Neural cell (in vitro differentiated cells): ENCODE measurements around the gene SUGCT. TPM values are rescaled to one million over a fixed set of nuclear protein-coding genes. Genes with fewer than 3 reads are reported as not detected.

Experiments
- H2AFZ ChIP-seq: fragments of 200-600, 300-800 bp; sonication (generic), shearing (Covaris generic); 2 replicates; pipeline ENCODE4 v1.6.0; 2014; ENCODE audit warnings: low read depth, mild to moderate bottlenecking, antibody characterized with exemption, low read length, moderate library complexity
- H3F3A ChIP-seq: fragments of 200-600 bp; shearing (Covaris generic); 2 replicates; pipeline ENCODE4 v1.6.1; 2016; ENCODE audit warnings: mild to moderate bottlenecking, moderate library complexity, mixed read lengths, antibody characterized with exemption, low read length; ENCODE audit not compliant: insufficient read depth, poor library complexity, severe bottlenecking
- H3K27ac ChIP-seq: fragments of 200-600, 300-800 bp; sonication (generic), shearing (Covaris generic); 2 replicates; pipeline ENCODE4 v1.5.1; 2014; ENCODE audit warnings: mild to moderate bottlenecking, low read length, moderate library complexity
- H3K27me3 ChIP-seq: fragments of 300-800, 200-600 bp; sonication (generic), shearing (Covaris generic); 2 replicates; pipeline ENCODE4 v1.6.0; 2014; ENCODE audit warnings: mild to moderate bottlenecking, low read depth, low read length, moderate library complexity; ENCODE audit not compliant: insufficient read depth
- H3K36me3 ChIP-seq: fragments of 300-800, 200-600 bp; sonication (generic), shearing (Covaris generic); 2 replicates; pipeline ENCODE4 v1.5.1; 2014; ENCODE audit warnings: mild to moderate bottlenecking, antibody characterized with exemption, low read length, moderate library complexity; ENCODE audit not compliant: insufficient read depth
- H3K4me2 ChIP-seq: fragments of 300-800, 200-600 bp; sonication (generic), shearing (Covaris generic); 2 replicates; pipeline ENCODE4 v1.6.0; 2014; ENCODE audit warnings: mild to moderate bottlenecking, low read length
- H3K4me3 ChIP-seq: fragments of 300-800, 200-600 bp; sonication (generic), shearing (Covaris generic); 2 replicates; pipeline ENCODE4 v1.5.1; 2014; ENCODE audit warnings: mild to moderate bottlenecking, low read length, moderate library complexity
- H3K79me2 ChIP-seq: fragments of 200-600 bp; shearing (Covaris generic); replicated peaks from 2 replicates; pipeline ENCODE4 v1.6.0; 2014; ENCODE audit warnings: mild to moderate bottlenecking, low read length, moderate library complexity; ENCODE audit not compliant: insufficient read depth
- H3K9ac ChIP-seq: fragments of 300-800, 200-600 bp; sonication (generic), shearing (Covaris generic); 2 replicates; pipeline ENCODE4 v1.6.1; 2016; ENCODE audit warnings: mild to moderate bottlenecking, low read length, mixed read lengths
- H3K9me2 ChIP-seq: fragments of 200-600 bp; shearing (Covaris generic); 2 replicates; pipeline ENCODE4 v1.6.1; 2016; ENCODE audit warnings: mild to moderate bottlenecking, low read length, mixed read lengths; ENCODE audit not compliant: insufficient read depth
- H3K9me3 ChIP-seq: fragments of 200-600, 300-800 bp; sonication (generic), shearing (Covaris generic); 2 replicates; pipeline ENCODE4 v1.6.1; 2016; ENCODE audit warnings: mild to moderate bottlenecking, mixed run types, low read length, moderate library complexity, mixed read lengths
- H4K20me1 ChIP-seq: fragments of 200-600 bp; shearing (Covaris generic); 2 replicates; pipeline ENCODE4 v1.6.1; 2016; ENCODE audit warnings: mild to moderate bottlenecking, mixed run types; ENCODE audit not compliant: insufficient read depth
- EP300 ChIP-seq: fragments of 450-650 bp; conservative IDR thresholded peaks from 2 replicates; pipeline ENCODE4 v1.6.1; 2014; ENCODE audit warnings: antibody characterized with exemption, mild to moderate bottlenecking, moderate library complexity; ENCODE audit not compliant: poor library complexity, severe bottlenecking
- EZH2 ChIP-seq: fragments of 200-600, 300-800 bp; shearing (Covaris generic), sonication (generic); IDR thresholded peaks from 2 replicates; pipeline ENCODE4 v1.6.1; 2014; ENCODE audit warnings: antibody characterized with exemption, low read length, borderline replicate concordance, mild to moderate bottlenecking; ENCODE audit not compliant: insufficient read depth, poor library complexity, severe bottlenecking
- MXI1 ChIP-seq: fragments of 450-650 bp; conservative IDR thresholded peaks from 2 replicates; pipeline ENCODE4 v1.6.1; 2014; ENCODE audit warnings: antibody characterized with exemption, mild to moderate bottlenecking; ENCODE audit not compliant: poor library complexity, severe bottlenecking
- POLR2AphosphoS5 ChIP-seq: IDR thresholded peaks from 2 replicates; pipeline ENCODE4 v1.6.1; 2012
- RAD21 ChIP-seq: fragments of 450-650 bp; conservative IDR thresholded peaks from 2 replicates; pipeline ENCODE4 v1.6.1; 2014; ENCODE audit warnings: antibody characterized with exemption, mild to moderate bottlenecking, moderate library complexity
- SMC3 ChIP-seq: fragments of 450-650 bp; conservative IDR thresholded peaks from 2 replicates; pipeline ENCODE4 v1.6.1; 2014; ENCODE audit warnings: antibody characterized with exemption, mild to moderate bottlenecking, moderate library complexity; ENCODE audit not compliant: poor library complexity
- TAF1 ChIP-seq: IDR thresholded peaks from 2 replicates; pipeline ENCODE4 v1.6.1; 2012; ENCODE audit warnings: low read depth
- polyA plus RNA-seq: library from polyadenylated mRNA; depleted of rRNA; stranded (reverse); fragments of >200 nt; gene quantifications from 2 replicates; pipeline ENCODE4 v1.2.3, GENCODE V29; 2014
- TF ChIP-seq, protein P1 (sequence below): IDR thresholded peaks from 2 replicates; pipeline ENCODE4 v1.6.1; 2012; ENCODE audit warnings: borderline replicate concordance
- TF ChIP-seq, protein P2 (sequence below): fragments of 450-650 bp; IDR thresholded peaks from 2 replicates; pipeline ENCODE4 v1.5.1; 2014; ENCODE audit warnings: antibody characterized with exemption, mild to moderate bottlenecking, moderate library complexity; ENCODE audit not compliant: poor library complexity, severe bottlenecking

The SUGCT gene
- polyA plus RNA-seq, 1 donor from 2014 or later = not detected

DNA sequence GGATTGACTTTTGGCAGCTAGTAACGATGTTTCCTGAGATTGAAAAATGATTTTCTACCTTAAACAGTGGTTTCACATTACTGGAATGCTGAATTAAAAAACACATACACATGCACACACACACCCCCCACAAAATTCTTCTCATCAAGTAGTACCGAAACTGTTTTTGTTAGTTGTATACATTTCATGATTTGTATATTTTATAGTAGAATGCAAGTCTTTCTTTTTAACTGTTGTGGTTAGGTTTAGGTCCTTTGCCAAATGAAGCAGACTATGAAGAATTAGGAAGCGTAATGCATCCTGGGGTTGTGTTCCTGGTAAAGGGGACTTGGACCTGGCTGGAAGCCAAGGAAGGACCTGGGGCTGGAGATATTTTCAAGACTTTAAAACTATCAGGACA lies 505.8 kb downstream of the SUGCT start:
- Histone ChIP-seq H3K4me2 (no peak overlapping the region), H2AFZ (no peak overlapping the region), H3K9me3 (no peaks in the 10 kb centered on the region), H3K4me3 (no peak overlapping the region), H3K9me2 (no peaks in the 10 kb centered on the region), H3K27ac (no peak overlapping the region), H3K36me3 (no peaks in the 10 kb centered on the region), H3K79me2 (no peaks in the 10 kb centered on the region), H3K9ac (no peak overlapping the region), H3K27me3 (no peaks in the 10 kb centered on the region), H4K20me1 (no peaks in the 10 kb centered on the region), H3F3A (no peaks in the 10 kb centered on the region)
- TF ChIP-seq MXI1 (no peak), POLR2AphosphoS5 (no peak), EZH2 (no peak), TAF1 (no peak), EP300 (no peak), RAD21 (no peak), SMC3 (no peak)
- TF ChIP-seq, protein P1, sequence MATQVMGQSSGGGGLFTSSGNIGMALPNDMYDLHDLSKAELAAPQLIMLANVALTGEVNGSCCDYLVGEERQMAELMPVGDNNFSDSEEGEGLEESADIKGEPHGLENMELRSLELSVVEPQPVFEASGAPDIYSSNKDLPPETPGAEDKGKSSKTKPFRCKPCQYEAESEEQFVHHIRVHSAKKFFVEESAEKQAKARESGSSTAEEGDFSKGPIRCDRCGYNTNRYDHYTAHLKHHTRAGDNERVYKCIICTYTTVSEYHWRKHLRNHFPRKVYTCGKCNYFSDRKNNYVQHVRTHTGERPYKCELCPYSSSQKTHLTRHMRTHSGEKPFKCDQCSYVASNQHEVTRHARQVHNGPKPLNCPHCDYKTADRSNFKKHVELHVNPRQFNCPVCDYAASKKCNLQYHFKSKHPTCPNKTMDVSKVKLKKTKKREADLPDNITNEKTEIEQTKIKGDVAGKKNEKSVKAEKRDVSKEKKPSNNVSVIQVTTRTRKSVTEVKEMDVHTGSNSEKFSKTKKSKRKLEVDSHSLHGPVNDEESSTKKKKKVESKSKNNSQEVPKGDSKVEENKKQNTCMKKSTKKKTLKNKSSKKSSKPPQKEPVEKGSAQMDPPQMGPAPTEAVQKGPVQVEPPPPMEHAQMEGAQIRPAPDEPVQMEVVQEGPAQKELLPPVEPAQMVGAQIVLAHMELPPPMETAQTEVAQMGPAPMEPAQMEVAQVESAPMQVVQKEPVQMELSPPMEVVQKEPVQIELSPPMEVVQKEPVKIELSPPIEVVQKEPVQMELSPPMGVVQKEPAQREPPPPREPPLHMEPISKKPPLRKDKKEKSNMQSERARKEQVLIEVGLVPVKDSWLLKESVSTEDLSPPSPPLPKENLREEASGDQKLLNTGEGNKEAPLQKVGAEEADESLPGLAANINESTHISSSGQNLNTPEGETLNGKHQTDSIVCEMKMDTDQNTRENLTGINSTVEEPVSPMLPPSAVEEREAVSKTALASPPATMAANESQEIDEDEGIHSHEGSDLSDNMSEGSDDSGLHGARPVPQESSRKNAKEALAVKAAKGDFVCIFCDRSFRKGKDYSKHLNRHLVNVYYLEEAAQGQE = no peak

DNA sequence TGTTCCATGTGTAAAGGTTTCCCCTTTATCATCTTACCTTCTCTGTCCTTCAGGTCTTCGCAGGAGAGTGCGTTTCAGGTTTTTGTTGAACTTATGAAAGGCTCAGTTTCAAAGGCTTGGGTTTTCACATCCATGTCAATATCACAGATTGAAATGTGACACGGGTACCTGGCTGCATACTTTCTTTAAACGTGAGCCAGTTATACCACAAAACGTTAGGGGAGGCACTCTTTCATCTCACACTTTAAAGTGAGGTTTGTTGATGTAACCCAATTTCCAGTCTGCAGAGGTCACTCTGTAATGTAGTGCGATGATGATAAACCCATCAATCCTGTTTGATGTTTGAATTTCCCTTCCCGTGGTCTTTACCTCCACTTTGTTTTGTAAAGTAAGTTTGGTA lies 506.9 kb downstream of the SUGCT start:
- Histone ChIP-seq H3K27ac (no peak overlapping the region), H3K9me3 (no peaks in the 10 kb centered on the region), H3K9me2 (no peaks in the 10 kb centered on the region), H4K20me1 (no peaks in the 10 kb centered on the region), H3F3A (no peaks in the 10 kb centered on the region), H3K79me2 (no peaks in the 10 kb centered on the region), H3K36me3 (no peaks in the 10 kb centered on the region), H3K27me3 (no peaks in the 10 kb centered on the region), H3K4me3 (no peak overlapping the region), H3K4me2 (no peak overlapping the region), H2AFZ (no peak overlapping the region), H3K9ac (no peak overlapping the region)
- TF ChIP-seq POLR2AphosphoS5 (no peak), SMC3 (no peak), EP300 (no peak), RAD21 (no peak), EZH2 (no peak), TAF1 (no peak), MXI1 (no peak)
- TF ChIP-seq, protein P2, sequence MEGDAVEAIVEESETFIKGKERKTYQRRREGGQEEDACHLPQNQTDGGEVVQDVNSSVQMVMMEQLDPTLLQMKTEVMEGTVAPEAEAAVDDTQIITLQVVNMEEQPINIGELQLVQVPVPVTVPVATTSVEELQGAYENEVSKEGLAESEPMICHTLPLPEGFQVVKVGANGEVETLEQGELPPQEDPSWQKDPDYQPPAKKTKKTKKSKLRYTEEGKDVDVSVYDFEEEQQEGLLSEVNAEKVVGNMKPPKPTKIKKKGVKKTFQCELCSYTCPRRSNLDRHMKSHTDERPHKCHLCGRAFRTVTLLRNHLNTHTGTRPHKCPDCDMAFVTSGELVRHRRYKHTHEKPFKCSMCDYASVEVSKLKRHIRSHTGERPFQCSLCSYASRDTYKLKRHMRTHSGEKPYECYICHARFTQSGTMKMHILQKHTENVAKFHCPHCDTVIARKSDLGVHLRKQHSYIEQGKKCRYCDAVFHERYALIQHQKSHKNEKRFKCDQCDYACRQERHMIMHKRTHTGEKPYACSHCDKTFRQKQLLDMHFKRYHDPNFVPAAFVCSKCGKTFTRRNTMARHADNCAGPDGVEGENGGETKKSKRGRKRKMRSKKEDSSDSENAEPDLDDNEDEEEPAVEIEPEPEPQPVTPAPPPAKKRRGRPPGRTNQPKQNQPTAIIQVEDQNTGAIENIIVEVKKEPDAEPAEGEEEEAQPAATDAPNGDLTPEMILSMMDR = no peak
- TF ChIP-seq, protein P1 = no peak
